GM12801 (cell line): Measurements from ENCODE around the gene CAMK2N1.

Experiments
- TF ChIP-seq, protein P1 (sequence below): IDR thresholded peaks from one replicate; pipeline ENCODE4 v1.5.1; 2011; ENCODE audit warnings: control low read depth; ENCODE audit not compliant: insufficient read length; ENCODE audit errors: extremely low read depth

Gene CAMK2N1

GRCh38 chr1:20474333-20474975 is 11.6 kb downstream of the CAMK2N1 start:
- TF ChIP-seq, protein P1, sequence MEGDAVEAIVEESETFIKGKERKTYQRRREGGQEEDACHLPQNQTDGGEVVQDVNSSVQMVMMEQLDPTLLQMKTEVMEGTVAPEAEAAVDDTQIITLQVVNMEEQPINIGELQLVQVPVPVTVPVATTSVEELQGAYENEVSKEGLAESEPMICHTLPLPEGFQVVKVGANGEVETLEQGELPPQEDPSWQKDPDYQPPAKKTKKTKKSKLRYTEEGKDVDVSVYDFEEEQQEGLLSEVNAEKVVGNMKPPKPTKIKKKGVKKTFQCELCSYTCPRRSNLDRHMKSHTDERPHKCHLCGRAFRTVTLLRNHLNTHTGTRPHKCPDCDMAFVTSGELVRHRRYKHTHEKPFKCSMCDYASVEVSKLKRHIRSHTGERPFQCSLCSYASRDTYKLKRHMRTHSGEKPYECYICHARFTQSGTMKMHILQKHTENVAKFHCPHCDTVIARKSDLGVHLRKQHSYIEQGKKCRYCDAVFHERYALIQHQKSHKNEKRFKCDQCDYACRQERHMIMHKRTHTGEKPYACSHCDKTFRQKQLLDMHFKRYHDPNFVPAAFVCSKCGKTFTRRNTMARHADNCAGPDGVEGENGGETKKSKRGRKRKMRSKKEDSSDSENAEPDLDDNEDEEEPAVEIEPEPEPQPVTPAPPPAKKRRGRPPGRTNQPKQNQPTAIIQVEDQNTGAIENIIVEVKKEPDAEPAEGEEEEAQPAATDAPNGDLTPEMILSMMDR: no peak

GRCh38 chr1:20473894-20474293 is 12.1 kb downstream of the CAMK2N1 start:
- TF ChIP-seq, protein P1: no peak

GRCh38 chr1:20472860-20473711 is 12.9 kb downstream of the CAMK2N1 start:
- TF ChIP-seq, protein P1: no peak

DNA sequence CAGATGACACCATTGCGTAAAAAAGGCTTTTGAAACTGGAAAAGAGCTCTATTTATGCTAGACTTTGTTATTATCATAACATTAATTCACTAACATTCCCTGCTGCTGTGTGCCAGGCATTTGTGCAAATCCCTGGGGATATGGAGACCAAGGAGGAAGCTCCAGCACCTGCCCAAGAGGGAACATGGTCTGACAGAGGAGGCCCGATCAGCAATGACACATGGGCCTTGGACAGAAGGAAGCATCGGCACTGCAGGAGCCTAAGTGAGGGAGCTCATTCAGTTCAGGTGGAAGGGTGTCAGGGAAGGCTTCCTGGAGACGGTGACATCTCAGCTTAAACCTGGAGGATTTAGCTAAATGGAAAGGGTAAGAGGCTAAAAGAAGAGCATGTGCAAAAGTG is 13.9 kb downstream of the CAMK2N1 start:
- TF ChIP-seq, protein P1: no peak

DNA sequence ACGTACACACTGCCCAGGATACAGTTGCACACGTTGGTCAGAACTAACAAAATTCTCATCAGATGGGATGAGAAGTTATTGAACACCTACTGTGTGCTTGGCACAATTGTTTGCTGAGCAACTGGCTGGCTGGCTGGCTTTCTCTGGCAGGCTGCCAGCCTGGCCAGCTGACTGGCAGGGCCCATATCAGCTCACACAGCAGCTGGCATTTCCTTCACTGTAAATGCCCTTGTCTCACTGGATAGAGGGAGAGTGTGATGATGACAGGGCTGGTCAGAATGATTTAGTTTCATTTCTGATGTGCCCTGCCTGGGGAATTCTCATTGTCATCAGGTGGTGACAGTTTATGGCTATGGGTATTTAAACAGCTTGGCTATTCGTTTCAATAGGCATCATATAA is 15.8 kb downstream of the CAMK2N1 start:
- TF ChIP-seq, protein P1: no peak

DNA sequence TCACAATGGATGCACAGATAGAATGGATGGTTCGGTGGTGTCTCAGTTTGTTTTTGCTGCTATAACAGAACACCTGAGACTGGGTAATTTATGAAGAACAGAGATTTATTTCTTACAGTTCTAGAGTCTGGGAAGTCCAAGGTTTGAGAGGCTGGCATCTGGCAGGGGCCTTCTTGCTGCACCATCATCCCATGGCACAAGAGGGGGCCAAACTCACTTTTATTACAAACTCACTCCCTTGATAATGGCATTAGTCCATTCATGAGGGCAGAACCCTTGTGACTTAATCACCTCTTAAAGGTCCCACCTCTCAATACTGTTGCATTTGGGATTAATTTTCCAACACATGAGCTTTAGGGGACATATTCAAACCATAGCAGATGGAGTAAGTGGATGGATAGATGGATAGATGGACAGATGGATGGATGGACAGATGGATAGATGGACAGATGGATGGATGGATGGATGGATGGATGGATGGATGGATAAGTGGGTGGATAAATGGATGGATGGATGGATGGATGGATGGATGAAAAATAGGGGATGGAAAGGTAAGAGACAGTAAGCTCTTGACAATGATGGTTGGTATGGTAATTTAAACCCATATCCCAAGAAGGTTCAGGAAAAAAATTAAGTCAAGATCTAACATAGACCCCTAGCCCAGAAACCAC is 16.5 kb downstream of the CAMK2N1 start:
- TF ChIP-seq, protein P1: no peak

- TF ChIP-seq, protein P1: no peak
These were observed 19.7 kb downstream of the CAMK2N1 start for GRCh38 chr1:20466273-20466672.
